Stromal cell of bone marrow (primary cell): ENCODE measurements around the gene RMND1.
A peak's percentile ranks its signal among the peaks of the same experiment; 100 is the strongest.

Experiments
- DNase-seq: peaks from one replicate; pipeline ENCODE4 v3.0.0-alpha.2; 2012; ENCODE audit warnings: low read depth

RMND1 gene

DNA sequence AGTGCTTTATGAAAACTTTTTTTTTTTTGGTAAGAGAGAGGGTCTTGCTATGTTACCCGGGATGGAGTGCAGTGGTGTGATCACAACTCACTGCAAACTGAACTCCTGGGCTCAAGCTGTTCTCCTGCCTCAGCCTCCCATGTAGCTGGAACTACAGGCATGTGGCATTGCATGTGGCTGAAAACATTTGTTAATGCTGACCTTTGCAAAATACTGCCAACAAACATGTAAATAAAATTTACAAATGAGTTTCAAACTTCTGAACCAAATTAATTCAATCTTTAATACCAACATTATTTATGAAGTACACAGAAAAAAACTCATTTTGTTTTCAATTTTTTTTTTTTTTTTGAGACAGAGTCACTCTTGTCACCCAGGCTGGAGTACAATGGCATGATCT is 34.4 kb downstream of the RMND1 start:
- DNase-seq = no peak

DNA sequence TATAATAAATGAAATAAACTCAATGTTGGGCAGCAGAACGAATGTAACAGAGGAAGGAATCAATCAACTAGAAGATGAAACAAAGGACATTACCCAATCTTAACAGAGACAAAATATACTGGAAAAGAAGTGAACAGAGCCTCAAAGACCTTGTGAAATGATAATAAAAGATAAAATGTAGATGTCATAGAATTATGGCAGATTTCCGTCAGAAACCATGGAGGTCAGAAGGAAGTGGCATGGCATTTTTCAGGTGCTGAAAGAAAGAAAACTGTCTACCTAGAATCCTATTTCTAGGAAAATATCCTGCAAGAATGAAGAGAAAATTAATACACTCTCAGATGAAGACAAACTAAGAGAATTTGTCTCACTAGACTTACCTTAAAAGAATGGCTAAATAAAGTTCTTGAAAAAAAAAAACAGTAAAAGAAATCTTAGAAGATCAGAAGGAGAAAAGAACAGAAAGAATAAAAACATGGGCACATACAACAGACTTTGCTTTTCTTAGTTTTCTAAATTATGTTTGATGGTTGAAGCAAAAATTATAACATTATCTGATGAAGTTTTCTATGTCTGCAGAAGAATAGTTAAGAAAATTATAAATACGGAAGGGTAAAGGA is 37.2 kb downstream of the RMND1 start:
- no peak for DNase-seq

DNA sequence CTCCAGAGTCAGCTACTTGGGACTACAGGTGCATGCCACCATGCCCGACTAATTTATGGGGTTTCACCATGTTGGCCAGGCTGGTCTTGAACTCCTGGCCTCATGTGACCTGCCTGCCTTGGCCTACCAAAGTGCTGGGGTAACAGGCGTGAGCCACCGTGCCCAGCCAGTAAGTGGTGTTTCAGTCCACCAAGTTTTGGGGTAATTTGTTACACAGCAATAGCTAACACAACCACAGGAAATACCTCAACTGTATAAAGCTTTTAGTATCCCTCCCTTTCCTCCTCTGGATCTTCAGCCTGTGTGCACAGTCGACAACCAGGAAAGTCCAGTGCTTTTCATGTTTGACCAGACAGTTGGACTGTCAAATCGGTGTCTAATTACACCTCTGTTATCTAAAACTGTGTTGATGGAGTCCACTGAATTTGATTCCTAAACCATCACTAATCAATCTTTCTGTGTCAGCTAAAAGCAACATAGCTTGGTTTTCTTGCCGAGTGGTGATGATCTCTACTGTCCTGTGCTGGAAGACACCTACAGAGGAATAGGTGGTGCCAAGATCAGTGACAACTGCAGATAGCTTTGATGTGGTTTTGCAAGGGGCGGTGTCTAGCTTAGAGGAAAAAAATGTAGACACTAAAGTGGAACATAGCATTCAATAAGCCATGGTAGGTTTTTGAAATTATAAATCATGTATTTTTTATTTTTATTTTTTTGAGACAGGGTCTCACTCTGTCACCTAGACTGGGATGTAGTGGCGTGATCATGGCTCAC is 38.4 kb downstream of the RMND1 start:
- no peak for DNase-seq

DNA sequence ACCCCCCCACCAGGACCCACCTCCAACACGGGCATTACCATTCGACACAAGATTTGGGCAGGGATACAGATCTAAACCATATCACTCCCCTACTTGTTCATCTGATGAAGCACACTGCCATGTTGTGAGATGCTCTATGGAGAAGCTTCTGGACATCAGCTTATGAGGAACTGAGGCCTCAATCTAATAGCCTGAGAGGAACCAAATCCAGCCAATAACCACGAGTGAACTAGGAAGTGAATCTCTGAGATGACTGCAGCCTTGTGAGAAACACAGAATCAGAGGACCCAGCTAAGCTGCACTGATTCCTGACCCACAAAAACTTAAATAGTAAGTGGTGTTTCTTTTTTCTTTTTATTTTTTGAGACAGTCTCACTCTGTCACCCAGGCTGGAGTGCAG is 39.0 kb downstream of the RMND1 start:
- no peak for DNase-seq

DNA sequence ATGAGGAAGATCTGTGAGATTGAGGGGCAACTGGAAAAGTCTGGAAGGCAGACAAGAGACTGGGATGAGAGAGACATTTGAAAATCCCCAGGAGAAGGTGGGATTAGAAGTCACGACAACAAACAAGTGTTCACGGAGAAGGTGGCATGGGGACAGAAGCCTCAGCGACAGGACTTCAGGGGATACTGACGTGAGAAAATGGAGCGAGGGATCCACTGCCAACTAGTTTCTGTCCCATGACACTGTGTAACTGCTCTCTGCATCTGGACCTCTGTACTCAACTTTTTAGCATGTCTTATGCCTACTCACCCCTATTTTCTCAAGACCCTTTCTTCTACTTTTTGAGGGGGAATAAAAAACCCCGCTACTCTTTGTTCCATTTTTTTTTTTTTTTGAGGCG is 42.2 kb downstream of the RMND1 start:
- DNase-seq = no peak

DNA sequence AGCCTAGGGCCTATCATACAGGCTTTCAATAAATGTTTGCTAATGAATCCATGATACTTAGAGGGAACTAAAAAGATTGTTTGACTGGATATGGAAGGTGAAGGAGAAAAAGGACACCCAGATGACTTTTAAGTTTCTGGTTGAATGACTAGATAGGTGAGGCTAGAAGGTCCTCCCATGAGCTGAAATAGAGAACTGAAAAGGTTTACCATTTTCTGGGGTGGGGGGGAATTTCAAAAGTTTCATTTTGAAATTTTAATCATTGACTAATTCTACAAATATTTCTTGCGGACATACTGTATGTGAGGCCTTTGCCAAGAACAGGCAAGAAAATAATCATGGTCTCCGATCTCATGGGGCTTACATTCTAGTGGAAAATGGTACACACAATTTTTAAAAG is 42.7 kb downstream of the RMND1 start:
- no peak for DNase-seq

DNA sequence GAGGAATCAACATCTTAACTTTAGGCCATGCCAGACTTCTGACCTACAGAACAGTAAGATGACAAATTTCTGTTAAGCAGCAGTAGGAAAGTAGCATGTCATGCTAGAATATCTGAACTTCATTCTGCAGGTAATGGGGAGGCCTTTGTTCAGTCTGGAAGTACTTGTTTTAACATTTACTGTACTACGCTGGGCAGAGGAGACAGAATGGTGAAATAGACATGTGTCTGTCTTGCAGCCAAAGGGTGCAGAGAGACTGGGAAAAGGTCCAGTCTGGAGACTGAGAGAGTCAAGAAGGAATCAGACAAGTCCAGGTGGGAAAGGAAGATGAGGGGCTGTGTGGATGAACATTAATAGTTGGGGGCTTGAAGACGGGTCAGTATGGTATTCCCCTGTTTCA is 43.1 kb downstream of the RMND1 start:
- no peak for DNase-seq

DNA sequence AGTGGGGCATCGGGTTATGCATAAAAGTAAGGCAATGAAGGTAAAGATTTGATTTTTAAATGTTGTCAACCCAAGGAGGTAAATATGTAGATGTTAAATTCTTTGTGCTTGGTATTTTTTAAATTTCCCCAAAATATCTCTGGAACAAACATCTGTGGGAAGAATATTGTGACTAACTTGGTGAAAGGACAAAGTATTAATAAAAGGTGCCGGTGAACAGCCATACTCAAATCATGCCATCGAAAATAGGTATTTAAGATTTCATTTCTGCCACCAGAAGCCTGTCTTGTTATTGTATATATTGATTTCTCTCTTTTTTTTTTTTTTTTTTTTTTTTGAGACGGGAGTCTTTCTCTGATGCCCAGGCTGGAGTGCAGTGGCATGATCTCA is 48.0 kb downstream of the RMND1 start:
- no peak for DNase-seq

DNA sequence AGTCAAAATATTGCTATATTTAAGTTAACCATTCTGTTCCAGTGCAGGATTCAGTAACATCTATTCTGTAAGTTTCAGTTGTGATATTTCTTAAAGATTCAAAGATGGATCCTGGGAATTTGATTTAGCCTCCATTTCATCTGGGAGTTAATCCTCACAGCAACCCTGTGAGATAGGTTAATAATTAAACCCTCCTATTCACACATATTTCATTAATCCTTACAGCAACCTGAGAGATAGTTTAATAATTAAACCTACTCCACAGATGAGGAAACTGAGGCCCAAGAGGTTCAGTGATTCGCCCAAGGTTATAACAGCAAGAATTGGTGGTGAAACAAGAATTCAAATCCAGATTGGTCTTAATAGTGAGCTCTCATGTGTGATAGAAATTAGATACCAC is 49.7 kb downstream of the RMND1 start:
- no peak for DNase-seq

DNA sequence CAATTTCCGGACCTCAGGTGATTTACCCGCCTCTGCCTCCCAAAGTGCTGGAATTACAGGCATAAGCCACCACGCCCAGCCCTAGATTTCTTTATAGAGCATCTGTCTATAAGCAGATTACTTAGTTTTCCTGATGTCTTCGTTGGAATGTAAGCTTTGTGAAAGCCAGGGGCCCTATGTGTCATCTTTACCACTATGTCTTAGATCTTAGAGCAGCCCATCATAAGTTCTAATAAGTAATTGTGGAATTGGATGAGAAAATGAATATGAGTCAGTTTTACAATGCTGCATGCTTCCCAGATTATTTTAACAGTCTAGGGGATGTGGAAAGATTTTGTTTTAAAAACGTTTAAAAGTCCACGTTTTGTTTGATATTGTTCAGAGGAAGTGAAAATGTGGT is 51.5 kb downstream of the RMND1 start:
- DNase-seq = no peak

DNA sequence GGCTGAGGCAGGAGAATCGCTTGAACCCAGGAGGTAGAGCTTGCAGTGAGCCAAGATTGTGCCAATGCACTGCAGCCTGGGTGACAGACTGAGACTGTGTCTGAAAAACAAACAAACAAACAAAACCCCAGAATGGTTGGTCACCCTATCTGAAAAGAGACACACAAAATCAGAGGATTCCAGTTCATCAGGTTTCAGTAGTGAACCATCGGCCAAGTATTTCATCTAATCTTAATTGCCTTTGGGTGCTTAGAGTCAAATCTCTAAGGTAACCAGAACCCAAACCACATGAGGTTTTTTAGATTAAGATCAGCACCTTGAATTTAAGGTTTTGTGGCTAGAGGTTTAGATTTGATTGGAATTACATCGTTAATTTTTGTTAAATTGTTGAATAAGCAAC is 52.2 kb downstream of the RMND1 start:
- DNase-seq = no peak

DNA sequence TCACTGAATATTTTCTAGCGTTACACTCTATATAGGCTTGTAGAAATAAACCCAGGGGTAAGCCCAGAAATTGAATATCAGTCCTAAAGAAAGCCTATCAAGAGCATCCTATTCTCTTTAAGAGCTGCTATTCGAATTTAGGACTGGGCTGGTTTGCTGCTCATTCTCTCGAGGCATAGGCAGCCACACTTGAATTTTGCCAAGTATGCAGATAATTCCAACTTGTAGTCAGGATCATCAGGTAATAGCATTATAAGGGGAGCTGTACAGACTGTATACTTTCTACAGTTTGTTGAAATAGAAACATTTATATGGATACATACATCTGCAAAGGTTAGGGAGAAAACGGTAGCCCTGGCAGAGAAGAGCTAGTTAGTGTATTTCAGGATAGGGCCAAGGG is 58.5 kb downstream of the RMND1 start:
- no peak for DNase-seq

DNA sequence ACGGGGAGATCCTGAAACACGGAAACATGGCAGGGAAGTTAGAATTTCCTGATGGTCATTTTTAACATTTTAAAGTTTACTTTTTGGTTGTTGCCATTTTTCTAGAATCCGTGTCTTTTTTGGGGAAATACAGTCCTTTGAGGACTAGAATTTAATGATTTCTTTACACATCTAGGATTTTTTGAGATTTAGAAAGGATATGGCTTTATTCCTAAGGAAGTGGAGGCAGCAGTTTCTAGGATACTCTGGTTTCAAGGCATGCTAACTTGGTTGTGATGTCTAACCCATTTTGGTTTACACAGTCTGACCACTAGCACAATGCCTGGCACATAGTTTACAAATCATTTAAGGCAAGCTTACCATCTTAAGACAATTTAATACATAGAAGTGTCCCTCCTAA is 59.5 kb downstream of the RMND1 start:
- DNase-seq = no peak

DNA sequence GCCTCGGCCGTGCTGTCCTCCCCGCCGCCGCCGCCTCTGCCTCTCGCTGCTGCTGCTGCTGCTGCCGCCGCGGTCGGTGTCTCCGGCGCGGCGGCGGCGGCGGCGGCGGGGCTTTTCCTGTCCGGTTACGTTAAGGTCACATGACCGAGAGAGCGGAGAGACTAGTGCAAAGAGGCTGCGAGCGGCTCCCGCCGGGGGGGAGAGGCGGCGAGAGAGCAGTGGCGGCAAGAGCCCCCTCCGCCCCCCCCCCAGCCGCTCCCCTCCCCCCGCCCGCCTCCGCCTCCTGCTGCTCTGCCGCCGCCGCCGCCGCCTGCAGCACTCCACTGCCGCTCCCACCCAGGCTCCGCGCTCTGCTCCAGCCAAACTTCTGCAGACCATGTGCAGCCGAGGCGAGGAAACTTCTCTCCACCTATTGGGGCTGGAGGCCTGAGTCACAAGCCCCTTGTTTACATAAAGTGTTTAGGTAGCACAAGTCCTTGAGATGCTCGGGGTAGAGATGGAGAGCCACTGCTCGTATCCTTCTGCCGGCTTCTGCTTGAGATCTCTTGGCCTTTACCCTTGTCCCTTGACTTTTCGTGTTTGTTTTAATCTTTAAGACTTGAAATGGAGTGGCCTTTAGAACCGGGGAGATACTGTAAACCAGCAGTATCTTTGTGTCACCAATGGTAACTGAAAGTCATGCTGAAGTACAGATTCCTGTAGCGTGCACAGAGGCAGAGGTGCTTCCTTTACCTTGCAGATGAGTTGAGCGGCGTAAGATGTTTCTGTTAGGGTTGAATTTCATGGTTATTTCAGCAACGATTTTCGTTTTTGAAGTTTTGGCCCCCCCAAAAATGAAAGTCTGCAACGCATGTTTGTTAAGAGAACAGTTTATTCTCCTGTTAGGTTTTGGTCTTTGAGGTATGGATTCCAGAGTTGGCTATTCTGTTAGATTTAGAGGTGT is 60.2 kb downstream of the RMND1 start, which contains the start of gene ZBTB2:
Gene ZBTB2 (minus strand): TSS at position 89 of the 943 bp plus-strand sequence. CDS start 17,922 bp downstream, outside the sequence.
- DNase-seq = no peak

DNA sequence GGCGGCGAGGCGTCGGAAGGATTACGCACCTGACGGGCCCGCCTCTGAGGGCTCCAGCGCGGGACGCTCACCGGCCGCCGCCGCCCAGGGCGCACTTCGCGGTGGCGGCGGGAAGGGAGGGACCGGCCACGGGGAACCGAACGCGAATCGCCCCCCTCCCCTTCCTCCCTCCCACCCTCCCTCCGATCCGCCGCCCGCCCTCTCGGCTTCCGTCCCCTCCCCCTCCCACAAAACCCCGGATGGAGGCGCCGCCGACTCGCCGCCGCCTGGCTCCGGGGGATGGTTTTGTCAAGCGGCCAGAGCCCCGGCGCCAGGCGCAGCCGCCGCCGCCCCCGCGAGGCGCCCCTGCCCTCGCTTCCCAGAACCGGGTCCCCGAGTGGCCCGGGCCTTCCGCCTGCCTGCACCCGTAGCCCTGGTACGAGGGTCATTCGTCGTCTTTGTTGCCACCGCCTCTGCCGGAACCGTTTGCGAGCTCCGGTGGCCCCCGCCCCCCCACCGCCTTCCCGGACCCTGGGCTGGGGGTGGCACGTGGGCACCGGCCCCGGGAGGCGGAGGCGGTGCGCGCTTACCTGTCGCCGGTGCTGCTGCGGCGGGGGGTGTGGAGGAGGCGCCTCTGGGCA is 61.0 kb downstream of the RMND1 start:
- DNase-seq = no peak

DNA sequence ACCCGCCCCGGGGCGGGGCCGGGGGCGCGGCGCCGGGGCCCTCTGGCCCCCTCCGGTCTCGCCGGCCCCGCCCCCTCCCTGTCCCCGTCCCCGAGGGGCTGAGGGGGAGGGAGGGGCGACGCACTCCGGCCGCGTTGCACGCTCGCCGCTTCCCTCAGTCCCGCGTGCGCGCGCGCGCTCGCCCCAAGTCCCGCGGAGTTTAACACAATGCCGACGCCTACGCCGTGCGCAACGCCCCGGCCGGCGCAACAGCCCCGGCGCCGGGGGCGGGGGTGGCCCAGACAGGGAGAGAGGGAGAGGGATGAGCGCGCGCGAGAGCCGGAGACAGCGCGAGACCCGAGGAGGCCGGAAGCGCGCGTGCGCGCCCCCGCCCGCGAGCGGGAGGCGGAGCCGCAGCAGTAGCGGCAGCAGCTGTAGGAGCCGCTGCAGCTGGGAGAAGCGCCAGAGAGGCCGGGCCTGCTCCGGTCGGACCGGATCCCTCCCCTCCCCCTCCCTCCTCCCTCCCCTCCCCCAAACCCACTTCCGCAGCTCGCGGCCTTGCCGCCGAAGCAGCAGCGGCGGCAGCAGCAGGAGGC is 61.6 kb downstream of the RMND1 start:
- DNase-seq = peak; percentile 98

DNA sequence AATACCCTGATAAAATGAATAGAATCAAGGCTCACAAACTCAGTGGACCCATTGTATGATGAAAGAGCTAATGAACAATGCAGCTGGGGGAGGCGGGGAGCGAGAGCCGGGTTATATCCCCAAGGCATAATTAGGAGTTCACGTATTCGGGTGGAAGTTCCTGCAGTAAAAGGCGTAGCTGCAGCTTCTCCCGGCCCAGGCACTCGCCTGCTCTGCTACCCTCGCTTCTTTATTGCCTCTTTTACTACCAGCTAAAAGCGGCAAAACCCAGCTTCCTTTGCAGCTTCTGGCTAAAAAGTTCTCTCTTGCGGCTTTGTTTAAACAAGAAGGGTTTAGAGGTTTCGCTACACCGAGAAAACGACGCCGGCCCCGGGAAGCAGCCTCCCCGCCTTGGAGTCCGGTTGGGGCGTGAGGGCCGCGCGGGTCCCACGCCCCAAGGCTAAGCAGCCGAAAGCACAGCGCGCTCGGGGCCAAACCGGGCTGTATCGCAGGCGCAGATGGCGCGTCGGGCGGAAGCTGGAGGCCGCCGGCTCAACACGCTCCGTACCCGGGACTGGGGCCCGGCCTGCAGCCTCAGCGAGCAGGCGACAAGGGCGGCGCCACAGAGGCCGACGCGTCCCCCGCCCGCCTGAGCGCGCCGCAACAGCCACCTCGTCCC is 62.2 kb downstream of the RMND1 start:
- DNase-seq = peak; percentile 63

DNA sequence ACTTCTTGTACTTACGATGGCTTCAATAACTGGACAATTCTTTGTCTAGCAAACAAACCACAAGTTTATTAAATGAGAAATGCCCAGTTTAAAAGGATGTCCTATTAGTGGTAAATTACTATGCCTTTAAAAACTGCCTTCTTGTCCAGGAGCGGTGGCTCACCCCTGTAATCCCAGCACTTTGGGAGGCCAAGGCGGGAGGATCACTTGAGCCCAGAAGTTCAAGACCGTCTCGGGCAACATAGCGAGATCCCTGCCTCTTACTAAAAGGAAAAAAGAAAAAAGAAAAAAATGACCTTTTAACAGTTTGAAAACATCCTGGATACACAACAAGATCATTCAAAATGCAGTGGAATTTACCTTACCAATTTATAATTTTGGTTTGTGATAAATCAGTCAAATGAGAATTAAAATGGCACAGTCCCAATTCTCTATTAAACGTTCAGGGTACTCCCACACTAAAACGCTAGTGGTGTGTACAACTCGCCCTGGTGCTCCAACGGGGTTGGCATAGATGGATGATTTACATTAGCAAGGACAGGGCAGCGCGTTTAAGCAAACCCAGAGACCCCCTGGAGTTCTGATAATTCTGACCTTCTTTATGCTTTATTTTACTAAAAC is 62.8 kb downstream of the RMND1 start:
- no peak for DNase-seq

DNA sequence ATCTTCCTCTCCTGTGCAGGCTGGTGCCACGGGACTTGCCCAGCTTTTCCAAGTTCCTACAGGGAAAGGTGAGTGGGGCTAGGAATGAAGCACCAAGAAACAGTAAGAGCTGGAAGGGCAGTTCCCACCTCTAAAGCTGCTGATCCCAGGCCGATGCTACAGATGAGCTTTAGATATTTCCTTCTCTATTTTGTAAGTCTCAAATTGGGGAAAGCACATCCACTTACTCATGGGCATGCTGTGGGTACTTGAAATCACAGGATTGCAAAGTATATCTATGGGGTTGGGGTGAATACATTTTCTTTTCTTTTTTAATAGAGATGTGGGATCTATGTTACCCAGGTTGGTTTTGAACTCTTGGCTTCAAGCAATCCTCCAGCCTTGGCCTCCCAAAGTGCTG is 63.7 kb downstream of the RMND1 start:
- DNase-seq = no peak

DNA sequence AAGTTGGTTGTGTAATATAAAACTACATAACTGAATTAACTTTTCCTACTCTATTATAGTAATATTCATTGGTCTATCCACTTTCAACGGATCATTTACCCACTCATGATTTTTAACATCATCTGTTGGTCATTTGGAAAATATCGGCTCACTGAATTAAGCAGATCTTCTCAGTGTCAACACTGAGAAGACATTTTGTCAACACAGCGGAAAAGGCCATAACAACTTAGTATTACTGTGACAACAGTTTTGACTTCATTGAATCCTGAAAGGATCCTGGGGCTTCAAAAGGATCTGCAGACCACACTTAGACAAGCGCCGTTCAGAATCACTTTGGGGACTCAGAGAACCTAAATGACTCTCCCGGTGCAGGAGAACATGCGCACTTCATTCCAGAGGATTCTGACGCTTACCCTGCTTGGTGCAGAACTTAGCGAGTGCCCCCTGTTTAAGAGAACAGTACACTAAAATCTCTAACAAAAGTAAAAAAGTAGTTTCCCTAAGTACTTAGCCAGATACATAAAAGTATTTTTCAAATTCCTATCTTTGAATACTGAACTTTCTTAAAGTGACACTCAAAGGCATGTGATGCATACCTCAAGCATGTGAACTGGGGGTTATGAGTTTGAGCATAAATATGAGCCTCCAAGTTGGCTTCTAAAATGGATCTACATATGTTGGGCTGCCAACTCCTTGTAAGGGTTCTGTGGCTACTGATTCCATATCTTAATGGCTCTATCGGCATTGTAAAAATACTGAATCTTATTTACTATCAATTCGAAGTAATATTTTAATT is 64.6 kb downstream of the RMND1 start:
- no peak for DNase-seq
